Hepatocyte (in vitro differentiated cells): ENCODE results near the gene SMIM38. TPM values are rescaled to one million over a fixed set of nuclear protein-coding genes. Genes with fewer than 3 reads are reported as not detected.

ENCODE experiments used
- DNase-seq: peaks from one replicate; pipeline ENCODE4 v3.0.0-alpha.2; 2016; ENCODE audit warnings: low spot score
- H2AFZ ChIP-seq: fragments of 200-600 bp; sonication (generic); 2 replicates; pipeline ENCODE4 v1.6.0; 2016; ENCODE audit warnings: antibody characterized with exemption, mild to moderate bottlenecking
- H3K27ac ChIP-seq: fragments of 200-600 bp; sonication (generic); 2 replicates; pipeline ENCODE4 v1.5.1; 2016; ENCODE audit warnings: mild to moderate bottlenecking
- H3K27me3 ChIP-seq: fragments of 200-600 bp; sonication (generic); 2 replicates; pipeline ENCODE4 v1.6.1; 2016
- H3K36me3 ChIP-seq: fragments of 200-600 bp; sonication (generic); replicated peaks from 2 replicates; pipeline ENCODE4 v1.5.1; 2016; ENCODE audit warnings: low read depth; ENCODE audit not compliant: insufficient read depth
- H3K4me1 ChIP-seq: fragments of 200-600 bp; sonication (generic); 2 replicates; pipeline ENCODE4 v1.5.1; 2016; ENCODE audit warnings: mild to moderate bottlenecking, moderate library complexity; ENCODE audit not compliant: insufficient read depth
- H3K4me2 ChIP-seq: fragments of 200-600 bp; sonication (generic); 2 replicates; pipeline ENCODE4 v1.6.0; 2016
- H3K4me3 ChIP-seq: fragments of 200-600 bp; sonication (generic); 2 replicates; pipeline ENCODE4 v1.5.1; 2016; ENCODE audit warnings: mild to moderate bottlenecking
- H3K79me2 ChIP-seq: fragments of 200-600 bp; sonication (generic); 2 replicates; pipeline ENCODE4 v1.6.0; 2017; ENCODE audit warnings: mild to moderate bottlenecking
- H3K9me2 ChIP-seq: fragments of 200-600 bp; sonication (generic); replicated peaks from 2 replicates; pipeline ENCODE4 v1.6.0; 2017; ENCODE audit warnings: mild to moderate bottlenecking; ENCODE audit not compliant: insufficient read depth
- H3K9me3 ChIP-seq: fragments of 200-600 bp; sonication (generic); 2 replicates; pipeline ENCODE4 v1.5.1; 2016; ENCODE audit warnings: low read depth, mild to moderate bottlenecking
- H4K20me1 ChIP-seq: fragments of 200-600 bp; sonication (generic); 2 replicates; pipeline ENCODE4 v1.6.0; 2016; ENCODE audit warnings: mild to moderate bottlenecking; ENCODE audit not compliant: insufficient read depth, poor library complexity, severe bottlenecking
- EZH2 ChIP-seq: fragments of 200-600 bp; sonication (generic); IDR thresholded peaks from 2 replicates; pipeline ENCODE4 v1.6.1; 2016; ENCODE audit warnings: antibody characterized with exemption, mild to moderate bottlenecking, borderline replicate concordance
- EZH2phosphoT487 ChIP-seq: fragments of 200-600 bp; sonication (generic); IDR thresholded peaks from one replicate; pipeline ENCODE4 v1.6.1; 2018; ENCODE audit warnings: antibody characterized with exemption, mild to moderate bottlenecking, low read depth, moderate library complexity; ENCODE audit not compliant: unreplicated experiment, severe bottlenecking
- WGBS: methylation state at CpG from one replicate; pipeline ENCODE4 v1.1.6; 2016; ENCODE audit warnings: low lambda C conversion rate; ENCODE audit errors: missing lambda C conversion rate; 5-methylcytosine and 5-hydroxymethylcytosine counted together
- polyA plus RNA-seq: library from polyadenylated mRNA; unstranded; fragments of >200 nt; fragmentation: Nextera tagmentation; extraction: Ambion mirVana; gene quantifications from 2 replicates; pipeline ENCODE4 v1.2.1, GENCODE V29; 2016
- total RNA-seq: library from RNA; depleted of rRNA; stranded (reverse); fragments of >200 nt; gene quantifications from 2 replicates; pipeline ENCODE4 v1.2.3, GENCODE V29; 2014
- TF ChIP-seq, protein P1 (sequence below): fragments of 200-600 bp; sonication (generic); IDR thresholded peaks from 2 replicates; pipeline ENCODE4 v1.5.1; 2016; ENCODE audit warnings: antibody characterized with exemption, mild to moderate bottlenecking; ENCODE audit not compliant: poor library complexity

Gene SMIM38
- total and polyA plus RNA-seq, 2 experiments from 2014 or later = 0.64 to 0.70 TPM

DNA sequence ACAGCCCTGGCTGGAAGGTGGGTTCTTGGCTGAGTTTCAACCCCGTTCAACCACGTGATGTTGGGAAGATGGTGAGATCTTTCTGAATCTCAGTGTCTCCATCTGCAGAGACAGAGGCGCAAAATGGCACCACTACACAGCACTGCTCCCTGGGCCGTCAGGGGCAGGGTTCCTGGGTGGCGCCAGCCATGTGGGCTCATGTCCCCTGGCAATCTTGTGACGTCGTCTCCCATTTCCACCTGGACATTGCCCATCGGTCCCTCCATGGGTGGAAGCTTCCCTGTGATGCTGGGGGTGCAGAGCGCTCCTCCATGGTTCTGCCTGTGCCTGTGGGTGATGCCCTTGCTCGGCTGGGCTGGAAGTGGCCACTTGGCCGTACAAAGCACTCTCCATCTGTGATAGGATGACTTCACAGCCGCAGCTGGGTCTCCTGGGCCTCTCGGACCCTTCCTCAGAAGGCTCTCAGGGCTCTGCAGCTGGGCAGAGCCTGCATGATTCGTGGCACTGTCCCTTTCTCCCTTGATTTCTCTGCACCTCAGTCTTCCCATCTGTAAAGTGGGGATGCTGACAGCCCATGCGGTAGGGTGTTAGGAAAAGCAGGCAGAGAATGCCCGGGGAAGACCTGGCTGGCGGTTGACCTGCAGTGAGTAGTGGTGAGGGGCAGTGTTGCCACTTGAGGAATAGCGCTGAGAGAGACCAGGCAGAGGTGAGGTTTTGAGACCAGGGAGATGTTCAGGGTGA, 35.2 kb downstream of the SMIM38 start:
- no peak for TF ChIP-seq EZH2
- no peak for TF ChIP-seq EZH2phosphoT487
- TF ChIP-seq, protein P1, sequence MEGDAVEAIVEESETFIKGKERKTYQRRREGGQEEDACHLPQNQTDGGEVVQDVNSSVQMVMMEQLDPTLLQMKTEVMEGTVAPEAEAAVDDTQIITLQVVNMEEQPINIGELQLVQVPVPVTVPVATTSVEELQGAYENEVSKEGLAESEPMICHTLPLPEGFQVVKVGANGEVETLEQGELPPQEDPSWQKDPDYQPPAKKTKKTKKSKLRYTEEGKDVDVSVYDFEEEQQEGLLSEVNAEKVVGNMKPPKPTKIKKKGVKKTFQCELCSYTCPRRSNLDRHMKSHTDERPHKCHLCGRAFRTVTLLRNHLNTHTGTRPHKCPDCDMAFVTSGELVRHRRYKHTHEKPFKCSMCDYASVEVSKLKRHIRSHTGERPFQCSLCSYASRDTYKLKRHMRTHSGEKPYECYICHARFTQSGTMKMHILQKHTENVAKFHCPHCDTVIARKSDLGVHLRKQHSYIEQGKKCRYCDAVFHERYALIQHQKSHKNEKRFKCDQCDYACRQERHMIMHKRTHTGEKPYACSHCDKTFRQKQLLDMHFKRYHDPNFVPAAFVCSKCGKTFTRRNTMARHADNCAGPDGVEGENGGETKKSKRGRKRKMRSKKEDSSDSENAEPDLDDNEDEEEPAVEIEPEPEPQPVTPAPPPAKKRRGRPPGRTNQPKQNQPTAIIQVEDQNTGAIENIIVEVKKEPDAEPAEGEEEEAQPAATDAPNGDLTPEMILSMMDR = no peak
- no peaks in the 10 kb centered on the region for H3K79me2 ChIP-seq
- no peaks in the 10 kb centered on the region for H3K36me3 ChIP-seq
- no peak overlapping the region for H3K4me3 ChIP-seq
- H3K27me3 ChIP-seq = no peaks in the 10 kb centered on the region
- peaks cover 8% of the 10 kb centered on the region for H3K4me1 ChIP-seq
- H3K9me2 ChIP-seq = no peaks in the 10 kb centered on the region
- H3K9me3 ChIP-seq = no peaks in the 10 kb centered on the region
- no peaks in the 10 kb centered on the region for H4K20me1 ChIP-seq
- DNase-seq = no peak
- no peak overlapping the region for H3K4me2 ChIP-seq
- 96% methylated on average over 18 of the region's 18 CpGs for WGBS
- H3K27ac ChIP-seq = no peak overlapping the region
- no peak overlapping the region for H2AFZ ChIP-seq

GRCh38 chr11:69192301-69192721, 36.6 kb downstream of the SMIM38 start:
- Histone ChIP-seq H3K9me3 (no peaks in the 10 kb centered on the region), H2AFZ (no peak overlapping the region), H3K36me3 (no peaks in the 10 kb centered on the region), H3K4me3 (no peak overlapping the region), H4K20me1 (no peaks in the 10 kb centered on the region), H3K27me3 (no peaks in the 10 kb centered on the region), H3K9me2 (no peaks in the 10 kb centered on the region), H3K27ac (no peak overlapping the region), H3K79me2 (no peaks in the 10 kb centered on the region), H3K4me2 (no peak overlapping the region), H3K4me1 (peaks cover 12% of the 10 kb centered on the region)
- TF ChIP-seq, protein P1 = no peak
- no peak for TF ChIP-seq EZH2phosphoT487
- no peak for TF ChIP-seq EZH2
- WGBS = 61% methylated on average over 17 of the region's 17 CpGs
- no peak for DNase-seq

DNA sequence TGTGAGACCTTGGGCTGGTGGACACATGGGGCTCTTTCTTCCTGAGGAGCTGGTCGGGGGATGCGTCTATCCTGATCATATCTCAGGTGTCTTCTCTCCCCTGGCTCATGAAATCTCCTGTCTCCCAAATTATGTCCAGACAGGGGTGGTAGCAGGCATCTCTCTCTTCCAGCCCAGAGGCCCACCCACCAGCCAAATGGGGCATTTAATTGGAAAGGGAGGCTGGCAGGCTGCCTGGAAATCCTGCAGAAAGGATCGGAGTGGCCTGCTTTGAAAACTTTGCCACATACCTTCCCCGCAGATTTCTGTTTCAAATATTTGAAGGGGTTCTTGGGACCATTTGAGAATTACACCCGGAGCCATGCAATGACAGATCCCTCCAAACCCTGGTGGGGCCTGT, 37.4 kb downstream of the SMIM38 start:
- no peak overlapping the region for H3K4me2 ChIP-seq
- no peaks in the 10 kb centered on the region for H3K79me2 ChIP-seq
- no peak for DNase-seq
- no peak overlapping the region for H3K4me3 ChIP-seq
- H3K9me2 ChIP-seq = no peaks in the 10 kb centered on the region
- no peaks in the 10 kb centered on the region for H3K9me3 ChIP-seq
- H3K36me3 ChIP-seq = no peaks in the 10 kb centered on the region
- no peak for TF ChIP-seq EZH2phosphoT487
- TF ChIP-seq, protein P1 = no peak
- no peak for TF ChIP-seq EZH2
- H4K20me1 ChIP-seq = no peaks in the 10 kb centered on the region
- WGBS = 61% methylated on average over 5 of the region's 5 CpGs
- H3K4me1 ChIP-seq = peaks cover 12% of the 10 kb centered on the region
- H3K27me3 ChIP-seq = no peaks in the 10 kb centered on the region
- no peak overlapping the region for H2AFZ ChIP-seq
- H3K27ac ChIP-seq = peak overlapping the region; percentile 31
